GM12891 (cell line): ENCODE measurements around the gene VPS35L.

Source experiments
- POLR2A ChIP-seq: IDR thresholded peaks from 2 replicates; pipeline ENCODE4 v1.6.1; 2011; ENCODE audit warnings: low read depth, low read length, control low read depth
- POLR2AphosphoS5 ChIP-seq: IDR thresholded peaks from 2 replicates; pipeline ENCODE4 v1.6.1; 2011; ENCODE audit warnings: low read depth, low read length, control low read depth
- POU2F2 ChIP-seq: IDR thresholded peaks from 2 replicates; pipeline ENCODE4 v1.6.1; 2011; ENCODE audit warnings: low read depth, mild to moderate bottlenecking, control low read depth, low read length, moderate library complexity

DNA sequence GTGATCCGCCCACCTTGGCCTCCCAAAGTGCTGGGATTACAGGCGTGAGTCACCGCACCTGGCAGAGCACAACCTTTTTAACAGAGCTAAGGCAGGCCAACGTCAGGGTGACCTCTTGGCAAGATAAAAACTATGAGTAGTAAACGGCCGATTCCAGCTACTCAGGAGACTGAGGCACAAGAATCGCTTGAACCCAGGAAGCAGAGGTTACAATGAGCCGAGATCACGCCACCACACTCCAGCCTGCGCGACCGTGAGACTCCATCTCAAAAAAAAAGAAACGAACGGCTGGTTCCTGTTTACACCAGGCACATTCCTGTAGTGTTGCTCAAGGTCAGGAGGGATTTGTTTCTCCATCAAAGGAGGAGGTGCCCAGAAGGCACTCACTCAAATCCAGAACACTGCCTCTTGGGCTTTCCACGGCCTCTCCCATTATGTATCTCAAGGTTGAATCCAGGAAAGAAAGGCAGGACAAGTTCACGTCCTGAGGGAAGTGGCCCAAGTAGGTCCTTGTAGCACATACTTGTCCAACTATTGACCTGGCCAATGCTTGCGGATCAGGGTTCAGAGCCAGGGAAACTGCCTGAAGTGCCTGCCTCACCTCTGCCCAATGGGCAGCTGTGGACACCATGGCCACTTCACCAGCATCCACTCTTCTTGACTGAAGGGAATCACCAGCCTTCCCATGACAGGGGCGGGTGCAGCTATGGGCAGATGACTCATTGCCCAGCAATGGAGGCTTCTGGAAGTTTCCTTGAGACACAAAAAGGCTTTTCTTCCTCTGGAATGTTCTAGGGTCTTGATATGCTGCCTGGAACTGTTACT is 149.0 kb downstream of the VPS35L start:
- no peak for TF ChIP-seq POU2F2
- no peak for TF ChIP-seq POLR2AphosphoS5
- TF ChIP-seq POLR2A = no peak
